Heart left ventricle (tissue), 16 donors: ENCODE results near the gene STATH. TPM values are rescaled to one million over a fixed set of nuclear protein-coding genes. Genes with fewer than 3 reads are reported as not detected.

ENCODE experiments used
- ATAC-seq, 4 donors: fragments of 200-7000 bp; cut with Tn5 transposase; one replicate each; pipeline ENCODE4 v1.9.1; 2020 to 2022; ENCODE audit warnings: moderate library complexity in 4 of 4, mild to moderate bottlenecking in 3 of 4, moderate number of reproducible peaks in 1 of 4
- DNase-seq, 5 donors: peaks; one replicate each; pipeline ENCODE4 v3.0.0-alpha.2; 2020
- H3K27ac ChIP-seq, 12 donors: fragments of 200-600 bp; sonication (generic) in 4 of 12; one replicate each; pipeline versions ENCODE4 v1.5.0 to v1.8.0; 2016 to 2022; ENCODE audit warnings: mild to moderate bottlenecking in 2 of 12
- H3K27me3 ChIP-seq, 9 donors: fragments of 200-600 bp; sonication (generic) in 2 of 9; one replicate each; pipeline versions ENCODE4 v1.5.1 to v1.8.0; 2016 to 2022; ENCODE audit warnings: mild to moderate bottlenecking in 3 of 9
- H3K36me3 ChIP-seq, 9 donors: fragments of 200-600 bp; sonication (generic) in 2 of 9; one replicate each; pipeline versions ENCODE4 v1.5.0 to v1.8.0; 2018 to 2022; ENCODE audit warnings: mild to moderate bottlenecking in 2 of 9
- H3K4me1 ChIP-seq, 12 donors: fragments of 200-600 bp; sonication (generic) in 4 of 12; one replicate each; pipeline versions ENCODE4 v1.5.0 to v1.8.0; 2016 to 2022; ENCODE audit warnings: mild to moderate bottlenecking in 3 of 12
- H3K4me3 ChIP-seq, 12 donors: fragments of 200-600 bp; sonication (generic) in 4 of 12; one replicate each; pipeline versions ENCODE4 v1.5.0 to v1.8.0; 2017 to 2022; ENCODE audit warnings: mild to moderate bottlenecking in 9 of 12, moderate library complexity in 4 of 12
- H3K9me3 ChIP-seq, 12 donors: fragments of 200-600 bp; sonication (generic) in 4 of 12; one replicate each; pipeline versions ENCODE4 v1.5.0 to v1.8.0; 2016 to 2022; ENCODE audit warnings: mild to moderate bottlenecking in 1 of 12
- CTCF ChIP-seq, 12 donors: fragments of 200-600 bp; sonication (generic) in 4 of 12; IDR thresholded peaks; one replicate each; pipeline versions ENCODE4 v1.5.0 to v1.8.0; 2018 to 2022; ENCODE audit warnings: antibody characterized with exemption in 12 of 12, mild to moderate bottlenecking in 5 of 12
- POLR2A ChIP-seq, 2 donors: fragments of 450-650 bp; IDR thresholded peaks; one replicate each; pipeline ENCODE4 v1.6.1; 2017; ENCODE audit warnings: antibody characterized with exemption in 2 of 2, mild to moderate bottlenecking in 2 of 2, moderate library complexity in 2 of 2
- WGBS, 4 donors: extraction: QIAGEN DNeasy Blood & Tissue Kit in 2 of 4; methylation state at CpG; one replicate each; pipeline versions ENCODE4 v1.1.5 to v1.1.7; 2013 to 2018; 5-methylcytosine and 5-hydroxymethylcytosine counted together
- intact Hi-C, 10 donors: fragments of 100-400 bp; cut with DNase I; formaldehyde crosslinking; loops; one replicate each; pipeline versions ENCODE4 v1.11.1 to v1.14.2; 2022
- long read RNA-seq, 3 donors: library from polyadenylated mRNA; unstranded; transcript quantifications; one replicate each; pipeline ENCODE4 v2.0.0, GENCODE V29; 2020 to 2021
- polyA plus RNA-seq, 2 donors: library from polyadenylated mRNA; stranded (reverse); fragments of 200-250 nt; gene quantifications; one replicate each; pipeline ENCODE4 v1.2.3, GENCODE V29; 2013
- total RNA-seq, 9 donors: library from RNA; depleted of rRNA in 2 of 9; stranded (reverse); fragments of >200 nt in 2 of 9; fragmentation: NEBNext Ultra II Directional in 3 of 9; extraction: Animal tissue kit (Norgen Biotek cat#: 25700) in 3 of 9; gene quantifications; one replicate each; pipeline versions ENCODE4 v1.1.0 to v1.2.4, GENCODE V29; 2016 to 2023
- donor health status: ischemic (EF 13 %, LVEDD 7.1; RV severe dilation, severe dysfunction).
- donor health status: healthy with polysubstance abuse.
- donor health status: DM: no; HTN: yes; CAD: no.
- donor health status: DM: no; HTN: no; CAD: no.
- donor health status: ischemic (EF 25% LVEDD 6.9; RV normal size, moderate dysfunction).
- donor health status: ischemic (EF 25% LVEDD 5.7; RV mildly dilated, moderate dysfunction).
- donor health status: healthy.
- donor health status: DM: yes; HTN: yes; CAD: no.
- donor health status: ischemic (EF 35%, LVEDD 5.7; RV mildly dilated, moderate dysfunction).
- donor health status: nonischemic (EF 11% LVEDD 7.7; RV severe dilation, severe dysfunction).
- donor health status: DM: yes; HTN: yes; CAD: no.
- donor health status: PGD.
- donor health status: ischemic (EF 29% LVEDD 5.4; RV normal size, mild dysfunction).
- donor health status: nonischemic (EF 23%, LVEDD 6.1; RV moderate dilation, normal function).

Gene STATH
- total RNA-seq (not detected), polyA plus RNA-seq (not detected)
- long read RNA-seq, donor 1 = 0 reads
- long read RNA-seq, donor 2 = 0 reads
- long read RNA-seq, donor 3 = 0 reads

- H3K36me3 ChIP-seq = no peaks in the 10 kb centered on the region
- TF ChIP-seq CTCF (IDR thresholded peaks at IDR 0.05) (no peak), POLR2A (IDR thresholded peaks at IDR 0.05) (no peak)
- H3K9me3 ChIP-seq = no peaks in the 10 kb centered on the region
- no peak for DNase-seq
- no peak within 1 kb of the TSS for H3K27ac ChIP-seq
- 59 to 77% (median 62%) methylated on average over 3 of the region's 3 CpGs for WGBS, 4 donors
- no peaks in the 10 kb centered on the region for H3K4me1 ChIP-seq
- no peak within 1 kb of the TSS for H3K4me3 ChIP-seq
- no peaks in the 10 kb centered on the region for H3K27me3 ChIP-seq
- ATAC-seq = no peak
- intact Hi-C loops = no loop called here
Measured at GRCh38 chr4:69995526-69996016, at the start of gene STATH. TSS of gene STATH (plus strand) at chr4:69995966. CDS start at chr4:69998438, 2,472 bp downstream.

- no peak overlapping the region for H3K27ac ChIP-seq
- peaks cover 0 to 9% (median 0%) of the 10 kb centered on the region in 12 donors for H3K9me3 ChIP-seq
- no peak overlapping the region for H3K4me3 ChIP-seq
- no peaks in the 10 kb centered on the region for H3K27me3 ChIP-seq
- H3K4me1 ChIP-seq = no peaks in the 10 kb centered on the region
- DNase-seq (no peak), ATAC-seq (no peak)
- WGBS, 4 donors = 58 to 69% (median 62%) methylated on average over 3 of the region's 3 CpGs
- TF ChIP-seq POLR2A (IDR thresholded peaks at IDR 0.05) (no peak), CTCF (IDR thresholded peaks at IDR 0.05) (no peak)
- intact Hi-C loops = no loop called here
- H3K36me3 ChIP-seq = no peaks in the 10 kb centered on the region
Measured at GRCh38 chr4:69951602-69952001, 44.2 kb upstream of the STATH start.

GRCh38 chr4:69957209-69957608 lies 38.6 kb upstream of the STATH start:
- Histone ChIP-seq H3K4me1 (no peaks in the 10 kb centered on the region), H3K27me3 (no peaks in the 10 kb centered on the region), H3K4me3 (no peak overlapping the region), H3K36me3 (no peaks in the 10 kb centered on the region), H3K27ac (no peak overlapping the region), H3K9me3 (peaks cover 0 to 5% (median 0%) of the 10 kb centered on the region in 12 donors)
- intact Hi-C loops = no loop called here
- TF ChIP-seq POLR2A (IDR thresholded peaks at IDR 0.05) (no peak), CTCF (IDR thresholded peaks at IDR 0.05) (no peak)
- 88 to 96% (median 93%) methylated on average over 1 of the region's 1 CpG for WGBS, 4 donors
- ATAC-seq (no peak), DNase-seq (no peak)

- no peak for TF ChIP-seq CTCF (IDR thresholded peaks at IDR 0.05)
- TF ChIP-seq POLR2A (IDR thresholded peaks at IDR 0.05) = no peak
- H3K9me3 ChIP-seq = peaks cover 0 to 3% (median 0%) of the 10 kb centered on the region in 12 donors
- no peak for DNase-seq
- H3K36me3 ChIP-seq = no peaks in the 10 kb centered on the region
- ATAC-seq = no peak
- H3K27ac ChIP-seq = no peak within 1 kb of the TSS
- no peaks in the 10 kb centered on the region for H3K27me3 ChIP-seq
- WGBS, 4 donors = 79 to 91% (median 85%) methylated on average over 2 of the region's 2 CpGs
- no peak within 1 kb of the TSS for H3K4me3 ChIP-seq
- intact Hi-C loops = no loop called here
- no peaks in the 10 kb centered on the region for H3K4me1 ChIP-seq
Measured at GRCh38 chr4:69965628-69966027, 30.1 kb upstream of the STATH start, which contains the start of gene CSN2. TSS of gene CSN2 (minus strand) at chr4:69965728. CDS start at chr4:69960995, 4,733 bp downstream.
